Left renal pelvis (tissue), 4 donors: ENCODE measurements around the gene TPM2. TPM values are rescaled to one million over a fixed set of nuclear protein-coding genes. Genes with fewer than 3 reads are reported as not detected.
A peak's percentile ranks its signal among the peaks of the same experiment; 100 is the strongest.

Experiments
- DNase-seq, 4 donors: peaks; one replicate each; pipeline ENCODE4 v3.0.0-alpha.2; 2013; ENCODE audit warnings: low read depth in 4 of 4, low spot score in 3 of 4
- polyA plus RNA-seq, 4 donors: library from polyadenylated mRNA; unstranded; fragments of 120-200 nt; gene quantifications; one replicate each; pipeline ENCODE4 v1.2.1, GENCODE V29; 2013; ENCODE audit not compliant: insufficient read length in 4 of 4

Gene TPM2
- polyA plus RNA-seq, 4 donors: 150 to 285 (median 184) TPM

DNA sequence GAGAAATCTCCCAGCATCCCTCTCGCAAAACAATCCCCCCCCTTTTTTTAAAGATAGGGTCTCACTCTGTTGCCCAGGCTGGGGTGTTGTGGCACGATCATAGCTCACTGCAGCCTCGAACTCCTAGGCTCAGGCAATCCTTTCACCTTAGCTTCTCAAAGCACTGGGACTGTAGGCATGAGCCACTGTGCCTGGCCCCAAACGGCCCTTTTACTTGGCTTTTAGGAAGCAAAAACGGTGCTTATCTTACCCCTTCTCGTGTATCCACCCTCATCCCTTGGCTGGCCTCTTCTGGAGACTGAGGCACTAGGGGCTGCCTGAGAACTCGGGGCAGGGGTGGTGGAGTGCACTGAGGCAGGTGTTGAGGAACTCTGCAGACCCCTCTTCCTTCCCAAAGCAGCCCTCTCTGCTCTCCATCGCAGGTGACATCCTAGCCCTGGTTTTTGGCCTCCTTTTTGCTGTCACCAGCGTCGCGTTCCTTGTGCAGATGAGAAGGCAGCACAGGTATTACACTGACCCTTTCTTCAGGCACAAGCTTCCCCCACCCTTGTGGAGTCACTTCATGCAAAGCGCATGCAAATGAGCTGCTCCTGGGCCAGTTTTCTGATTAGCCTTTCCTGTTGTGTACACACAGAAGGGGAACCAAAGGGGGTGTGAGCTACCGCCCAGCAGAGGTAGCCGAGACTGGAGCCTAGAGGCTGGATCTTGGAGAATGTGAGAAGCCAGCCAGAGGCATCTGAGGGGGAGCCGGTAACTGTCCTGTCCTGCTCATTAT, 9.2 kb downstream of the TPM2 start:
- no peak for DNase-seq

DNA sequence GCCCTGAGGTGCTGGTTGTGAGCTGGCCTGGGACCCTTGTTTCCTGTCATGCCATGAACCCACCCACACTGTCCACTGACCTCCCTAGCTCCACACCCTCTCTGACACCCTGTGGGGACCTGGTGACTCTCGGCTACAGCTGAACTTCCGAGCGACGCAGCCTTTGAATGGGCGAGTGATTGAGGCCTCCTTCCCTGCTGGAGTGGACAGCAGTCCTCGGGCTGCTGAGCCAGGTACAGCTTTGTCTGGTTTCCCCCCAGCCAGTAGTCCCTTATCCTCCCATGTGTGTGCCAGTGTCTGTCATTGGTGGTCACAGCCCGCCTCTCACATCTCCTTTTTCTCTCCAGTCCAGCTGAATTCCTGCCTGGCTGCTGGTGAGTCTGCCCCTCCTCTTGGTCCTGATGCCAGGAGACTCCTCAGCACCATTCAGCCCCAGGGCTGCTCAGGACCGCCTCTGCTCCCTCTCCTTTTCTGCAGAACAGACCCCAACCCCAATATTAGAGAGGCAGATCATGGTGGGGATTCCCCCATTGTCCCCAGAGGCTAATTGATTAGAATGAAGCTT, 9.9 kb downstream of the TPM2 start:
- DNase-seq: no peak

DNA sequence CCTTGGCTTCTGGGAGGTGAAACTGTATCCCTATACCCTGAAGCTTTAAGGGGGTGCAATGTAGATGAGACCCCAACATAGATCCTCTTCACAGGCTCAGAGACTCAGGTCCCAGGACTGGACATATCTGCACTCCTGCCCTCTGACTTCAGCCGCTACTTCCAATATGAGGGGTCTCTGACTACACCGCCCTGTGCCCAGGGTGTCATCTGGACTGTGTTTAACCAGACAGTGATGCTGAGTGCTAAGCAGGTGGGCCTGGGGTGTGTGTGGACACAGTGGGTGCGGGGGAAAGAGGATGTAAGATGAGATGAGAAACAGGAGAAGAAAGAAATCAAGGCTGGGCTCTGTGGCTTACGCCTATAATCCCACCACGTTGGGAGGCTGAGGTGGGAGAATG, 10.6 kb downstream of the TPM2 start:
- DNase-seq: no peak

DNA sequence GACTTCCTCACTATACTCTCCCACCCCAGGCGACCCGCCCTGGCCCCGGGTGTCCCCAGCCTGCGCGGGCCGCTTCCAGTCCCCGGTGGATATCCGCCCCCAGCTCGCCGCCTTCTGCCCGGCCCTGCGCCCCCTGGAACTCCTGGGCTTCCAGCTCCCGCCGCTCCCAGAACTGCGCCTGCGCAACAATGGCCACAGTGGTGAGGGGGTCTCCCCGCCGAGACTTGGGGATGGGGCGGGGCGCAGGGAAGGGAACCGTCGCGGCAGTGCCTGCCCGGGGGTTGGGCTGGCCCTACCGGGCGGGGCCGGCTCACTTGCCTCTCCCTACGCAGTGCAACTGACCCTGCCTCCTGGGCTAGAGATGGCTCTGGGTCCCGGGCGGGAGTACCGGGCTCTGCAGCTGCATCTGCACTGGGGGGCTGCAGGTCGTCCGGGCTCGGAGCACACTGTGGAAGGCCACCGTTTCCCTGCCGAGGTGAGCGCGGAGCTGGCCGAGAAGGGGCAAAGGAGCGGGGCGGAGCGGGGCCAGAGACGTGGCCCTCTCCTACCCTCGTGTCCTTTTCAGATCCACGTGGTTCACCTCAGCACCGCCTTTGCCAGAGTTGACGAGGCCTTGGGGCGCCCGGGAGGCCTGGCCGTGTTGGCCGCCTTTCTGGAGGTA, 13.9 kb downstream of the TPM2 start:
- DNase-seq: peak in 1 of 4 donors; percentile 64

DNA sequence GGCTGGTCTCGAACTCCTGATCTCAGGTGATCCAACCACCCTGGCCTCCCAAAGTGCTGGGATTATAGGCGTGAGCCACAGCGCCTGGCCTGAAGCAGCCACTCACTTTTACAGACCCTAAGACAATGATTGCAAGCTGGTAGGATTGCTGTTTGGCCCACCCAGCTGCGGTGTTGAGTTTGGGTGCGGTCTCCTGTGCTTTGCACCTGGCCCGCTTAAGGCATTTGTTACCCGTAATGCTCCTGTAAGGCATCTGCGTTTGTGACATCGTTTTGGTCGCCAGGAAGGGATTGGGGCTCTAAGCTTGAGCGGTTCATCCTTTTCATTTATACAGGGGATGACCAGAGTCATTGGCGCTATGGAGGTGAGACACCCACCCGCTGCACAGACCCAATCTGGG, 14.5 kb downstream of the TPM2 start:
- no peak for DNase-seq

DNA sequence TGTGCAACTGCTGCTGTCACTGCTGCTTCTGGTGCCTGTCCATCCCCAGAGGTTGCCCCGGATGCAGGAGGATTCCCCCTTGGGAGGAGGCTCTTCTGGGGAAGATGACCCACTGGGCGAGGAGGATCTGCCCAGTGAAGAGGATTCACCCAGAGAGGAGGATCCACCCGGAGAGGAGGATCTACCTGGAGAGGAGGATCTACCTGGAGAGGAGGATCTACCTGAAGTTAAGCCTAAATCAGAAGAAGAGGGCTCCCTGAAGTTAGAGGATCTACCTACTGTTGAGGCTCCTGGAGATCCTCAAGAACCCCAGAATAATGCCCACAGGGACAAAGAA, 15.7 kb downstream of the TPM2 start:
- no peak for DNase-seq

DNA sequence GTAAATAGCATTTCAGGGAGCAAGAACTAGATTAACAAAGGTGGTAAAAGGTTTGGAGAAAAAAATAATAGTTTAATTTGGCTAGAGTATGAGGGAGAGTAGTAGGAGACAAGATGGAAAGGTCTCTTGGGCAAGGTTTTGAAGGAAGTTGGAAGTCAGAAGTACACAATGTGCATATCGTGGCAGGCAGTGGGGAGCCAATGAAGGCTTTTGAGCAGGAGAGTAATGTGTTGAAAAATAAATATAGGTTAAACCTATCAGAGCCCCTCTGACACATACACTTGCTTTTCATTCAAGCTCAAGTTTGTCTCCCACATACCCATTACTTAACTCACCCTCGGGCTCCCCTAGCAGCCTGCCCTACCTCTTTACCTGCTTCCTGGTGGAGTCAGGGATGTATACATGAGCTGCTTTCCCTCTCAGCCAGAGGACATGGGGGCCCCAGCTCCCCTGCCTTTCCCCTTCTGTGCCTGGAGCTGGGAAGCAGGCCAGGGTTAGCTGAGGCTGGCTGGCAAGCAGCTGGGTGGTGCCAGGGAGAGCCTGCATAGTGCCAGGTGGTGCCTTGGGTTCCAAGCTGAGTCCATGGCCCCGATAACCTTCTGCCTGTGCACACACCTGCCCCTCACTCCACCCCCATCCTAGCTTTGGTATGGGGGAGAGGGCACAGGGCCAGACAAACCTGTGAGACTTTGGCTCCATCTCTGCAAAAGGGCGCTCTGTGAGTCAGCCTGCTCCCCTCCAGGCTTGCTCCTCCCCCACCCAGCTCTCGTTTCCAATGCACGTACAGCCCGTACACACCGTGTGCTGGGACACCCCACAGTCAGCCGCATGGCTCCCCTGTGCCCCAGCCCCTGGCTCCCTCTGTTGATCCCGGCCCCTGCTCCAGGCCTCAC, 16.3 kb downstream of the TPM2 start, which contains the start of gene CA9:
Gene CA9, plus strand, starts transcription at position 797 of the 893 bp plus-strand sequence. Its CDS starts 32 bp downstream, at position 829.
- DNase-seq: no peak

DNA sequence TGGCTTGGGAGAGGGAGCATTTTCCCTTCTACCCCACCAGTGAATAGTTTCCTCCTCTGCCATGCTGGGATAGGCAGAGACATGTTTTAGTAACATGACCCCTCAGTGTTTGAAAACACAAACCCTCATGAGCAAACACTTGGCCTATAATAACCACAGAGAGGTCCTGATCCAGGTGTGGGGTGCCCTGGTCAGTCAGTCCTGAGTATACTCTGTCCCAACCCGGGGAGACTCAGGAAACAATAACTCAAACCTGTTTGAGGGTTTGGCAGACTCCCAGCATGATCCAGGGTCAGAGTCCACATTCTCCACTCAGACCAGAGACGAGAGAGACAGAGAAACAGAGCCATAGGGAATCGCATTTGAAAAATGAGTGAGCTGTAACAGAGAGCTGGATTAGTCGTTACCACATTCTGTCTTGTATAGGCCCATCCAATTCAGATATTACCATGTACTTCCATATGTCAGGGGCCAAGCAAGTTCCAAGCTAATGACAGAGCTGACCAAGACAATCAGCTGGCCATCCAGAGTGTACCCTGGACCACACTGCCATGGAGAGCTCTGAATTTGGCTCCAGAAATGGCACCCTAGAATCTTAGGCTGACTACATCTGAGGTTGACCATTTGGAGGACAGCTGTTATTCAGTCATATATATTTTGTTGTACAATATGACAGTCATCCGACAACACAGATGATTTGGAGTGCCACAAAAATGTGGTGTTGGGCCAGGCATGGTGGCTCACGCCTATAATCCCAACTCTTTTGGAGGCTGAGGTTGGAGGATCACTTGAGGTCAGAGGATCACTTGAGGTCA, 20.2 kb downstream of the TPM2 start:
- no peak for DNase-seq

DNA sequence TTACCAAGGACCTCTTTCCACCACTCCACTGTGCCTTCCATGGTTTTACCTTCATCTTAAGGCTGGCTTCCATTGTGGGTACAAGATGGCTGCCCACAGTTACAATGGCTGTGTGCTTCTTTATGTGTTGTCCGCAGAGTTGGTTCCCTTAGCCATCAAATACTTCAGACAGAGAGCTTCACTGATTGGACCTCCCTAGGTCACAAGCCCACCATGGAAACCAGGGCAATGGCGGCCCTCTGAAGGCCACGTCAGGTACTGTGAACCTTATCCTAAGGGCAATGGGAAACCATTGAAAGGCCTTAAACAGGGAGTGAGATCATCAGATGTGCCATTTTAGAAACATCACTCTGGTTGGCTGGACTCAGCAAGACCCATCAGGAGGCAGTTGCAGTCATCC, 21.8 kb downstream of the TPM2 start:
- DNase-seq: no peak

DNA sequence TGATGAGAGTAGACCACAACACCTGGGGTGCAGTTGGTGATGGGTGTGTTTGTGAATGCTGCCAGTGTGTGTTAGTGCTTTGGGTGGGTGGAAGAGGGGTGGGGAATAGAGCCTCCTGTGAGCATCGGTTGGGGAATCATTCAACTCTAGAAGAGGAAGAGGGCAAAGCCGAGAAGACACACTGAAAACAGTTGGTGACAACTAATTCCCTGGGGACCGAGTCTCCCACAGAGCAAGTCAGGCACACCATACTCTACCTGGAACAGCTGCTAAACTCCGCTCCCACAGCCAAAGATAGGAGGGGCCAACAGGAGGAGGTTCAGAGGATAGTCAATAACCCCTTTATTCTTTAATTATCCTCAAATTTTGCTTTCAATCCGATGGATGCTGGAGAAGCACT, 23.2 kb downstream of the TPM2 start:
- DNase-seq: no peak

DNA sequence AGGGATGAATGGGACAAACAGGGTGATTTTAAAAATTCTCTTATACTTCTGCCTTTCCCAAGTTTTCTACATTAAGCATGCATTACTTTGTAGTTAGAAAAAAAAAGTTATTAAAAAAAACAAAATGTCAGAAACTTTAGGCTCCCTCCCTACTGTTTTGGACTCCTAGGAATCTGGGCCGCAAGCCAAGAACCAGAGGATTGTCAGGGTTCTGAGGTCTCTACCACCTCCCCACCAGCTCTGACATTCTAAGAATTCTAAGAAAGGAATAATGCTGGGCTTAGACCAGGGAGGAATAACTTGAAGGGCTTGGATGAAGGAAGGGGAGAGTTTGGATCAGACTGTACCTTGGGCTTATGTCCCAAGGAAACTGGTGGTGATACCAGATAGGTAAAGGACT, 23.7 kb downstream of the TPM2 start:
- no peak for DNase-seq

DNA sequence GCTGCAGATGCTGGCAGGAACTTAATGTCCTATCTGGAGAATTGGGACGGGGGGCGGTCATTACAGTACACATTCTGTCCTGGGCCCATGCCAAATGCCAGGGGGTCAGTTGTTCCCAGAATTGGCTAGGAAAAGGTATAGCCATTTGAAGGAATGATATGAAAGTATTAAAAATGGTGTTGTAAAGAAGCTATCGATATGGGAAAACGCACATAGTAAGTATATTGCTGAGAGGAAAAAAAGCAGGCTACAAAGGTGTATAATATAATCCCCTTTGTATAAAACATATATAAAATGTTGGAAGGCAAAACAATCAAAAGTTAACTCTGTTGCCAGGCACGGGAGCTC, 24.3 kb downstream of the TPM2 start:
- no peak for DNase-seq

DNA sequence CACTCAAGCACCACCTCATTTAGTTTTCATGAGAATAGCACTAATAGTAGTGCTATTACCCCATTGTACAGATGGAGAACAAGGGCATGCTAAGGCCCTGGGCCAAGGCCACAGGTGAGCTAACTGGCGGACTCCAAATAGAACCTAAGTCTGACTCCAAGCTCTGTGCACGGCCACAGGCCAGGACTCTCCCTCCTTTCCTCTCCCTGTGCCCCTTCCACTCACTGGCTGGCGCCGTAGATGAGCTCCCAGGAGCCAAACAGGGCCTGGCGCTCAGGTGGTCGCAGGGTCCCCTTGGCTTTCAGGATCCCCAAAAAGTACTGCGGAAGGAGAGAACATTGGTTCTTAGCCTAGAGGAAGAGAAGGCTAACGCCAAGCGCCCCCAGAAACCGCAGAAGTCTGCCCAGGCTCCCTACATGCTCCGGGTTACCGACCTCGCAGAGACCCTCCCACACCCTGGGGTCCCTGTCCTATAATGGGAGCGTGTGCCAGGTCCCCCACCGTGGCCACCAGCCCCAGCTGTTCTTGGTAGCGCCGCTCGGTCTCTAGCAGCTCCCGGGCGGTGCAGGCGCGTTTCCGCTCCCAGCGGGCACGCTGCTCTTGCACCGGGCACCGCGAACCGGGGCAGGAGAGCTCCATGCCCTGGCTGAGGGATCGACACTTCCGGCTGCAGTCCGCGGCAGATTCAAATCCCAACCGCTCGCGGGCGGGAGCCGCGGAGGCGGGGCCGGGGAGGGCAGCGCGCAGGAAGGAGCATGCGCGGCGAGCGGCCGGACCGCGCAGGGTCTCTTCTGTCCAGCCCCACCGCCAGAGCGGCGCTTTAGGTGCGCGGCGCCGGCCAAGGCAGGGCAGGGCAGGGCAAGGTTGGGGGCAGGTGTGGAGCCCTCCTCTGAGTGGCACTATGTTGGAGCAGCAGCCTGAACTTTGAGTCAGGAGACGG, 24.9 kb downstream of the TPM2 start, which contains the start of gene ARHGEF39:
Gene ARHGEF39, minus strand, starts transcription at position 665 of the 940 bp plus-strand sequence. Its CDS starts 26 bp downstream, at position 639.
- peak; percentile 57 to 71 (median 70) for DNase-seq

DNA sequence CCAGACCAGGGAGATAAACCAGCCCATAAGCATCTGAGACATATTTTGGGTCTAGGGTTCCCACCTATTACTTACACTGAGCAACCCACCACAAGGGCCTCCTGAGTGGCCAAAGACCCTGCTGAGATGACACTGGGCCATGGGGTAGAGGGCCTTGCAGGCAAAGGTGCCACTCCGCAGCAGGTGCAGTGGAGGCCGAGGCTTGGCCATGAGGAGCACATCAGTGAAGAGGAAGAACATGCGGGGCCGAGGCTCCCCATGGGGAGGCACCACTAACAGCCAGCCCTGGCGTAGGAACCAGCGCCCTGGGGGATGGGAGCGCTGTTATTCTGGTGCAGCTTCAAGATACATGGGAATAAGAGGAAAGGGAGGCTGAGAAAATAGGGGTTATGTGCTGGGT, 27.3 kb downstream of the TPM2 start:
- DNase-seq: no peak

DNA sequence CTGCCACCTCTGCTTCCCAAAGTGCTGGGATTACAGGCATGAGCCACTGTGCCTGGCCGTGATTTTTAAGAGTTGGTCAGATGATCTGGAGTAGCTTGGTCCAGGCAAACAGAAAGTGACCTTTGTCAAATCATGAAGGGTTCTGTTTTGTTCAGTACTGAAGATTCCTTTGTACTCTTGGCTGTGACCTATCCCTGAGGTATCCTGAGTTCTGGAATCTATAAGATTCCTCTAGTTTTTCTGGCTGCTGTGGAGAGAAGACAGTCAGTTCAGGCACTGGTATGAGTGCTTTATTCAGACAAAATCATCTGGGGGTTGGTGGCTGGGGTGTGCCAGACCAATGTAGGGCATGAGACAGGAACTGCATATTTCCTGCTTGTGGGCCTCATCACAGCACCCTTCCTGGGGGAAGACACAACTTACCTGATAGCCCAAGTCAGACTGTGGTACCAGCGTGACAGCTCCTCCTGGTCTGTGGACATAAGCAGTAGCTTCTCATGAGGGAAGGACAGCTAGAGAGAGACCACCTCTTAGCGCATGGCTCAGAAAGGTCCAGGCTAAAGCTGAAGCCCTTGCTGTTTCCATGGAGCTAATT, 27.9 kb downstream of the TPM2 start:
- DNase-seq: no peak

DNA sequence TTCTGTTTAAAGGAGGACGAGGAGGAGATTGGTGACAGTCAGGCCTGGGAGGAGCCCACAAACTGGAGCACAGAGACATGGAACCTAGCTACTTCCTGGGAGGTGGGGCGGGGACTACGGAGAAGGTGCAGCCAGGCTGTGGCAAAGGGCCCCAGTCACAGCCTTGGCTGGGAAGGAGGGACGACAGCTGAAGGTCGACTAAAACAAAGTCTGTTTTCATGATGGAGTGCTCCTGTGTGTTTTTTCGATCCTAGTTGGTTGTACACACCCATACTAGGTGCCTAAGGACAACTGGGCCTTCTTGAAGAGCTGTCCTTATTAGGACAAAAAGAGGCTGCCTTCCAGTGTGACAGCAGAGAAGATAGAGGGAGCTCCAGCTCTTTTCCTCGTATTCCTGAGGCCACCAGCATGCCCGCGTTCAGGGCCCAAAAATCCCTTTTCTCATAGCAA, 28.7 kb downstream of the TPM2 start:
- no peak for DNase-seq

DNA sequence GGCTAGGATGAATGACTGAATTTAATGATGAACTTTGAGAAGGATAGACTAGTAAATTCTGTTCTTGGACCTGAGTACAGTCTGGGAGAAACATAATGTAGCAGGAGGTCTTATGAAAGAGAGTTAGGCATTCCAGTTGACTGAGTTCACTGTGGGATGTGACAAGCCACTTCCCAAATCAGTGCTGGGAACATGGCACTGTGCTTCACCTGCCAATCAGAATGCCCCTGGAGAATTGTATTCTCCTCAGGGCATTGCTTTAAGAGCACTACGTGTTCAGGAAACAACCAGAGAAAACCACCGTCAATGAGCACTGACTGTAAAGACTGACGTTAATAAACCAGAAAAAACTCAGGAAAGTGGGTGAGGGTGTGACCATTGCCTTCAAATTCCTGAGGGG, 30.4 kb downstream of the TPM2 start:
- DNase-seq: no peak

DNA sequence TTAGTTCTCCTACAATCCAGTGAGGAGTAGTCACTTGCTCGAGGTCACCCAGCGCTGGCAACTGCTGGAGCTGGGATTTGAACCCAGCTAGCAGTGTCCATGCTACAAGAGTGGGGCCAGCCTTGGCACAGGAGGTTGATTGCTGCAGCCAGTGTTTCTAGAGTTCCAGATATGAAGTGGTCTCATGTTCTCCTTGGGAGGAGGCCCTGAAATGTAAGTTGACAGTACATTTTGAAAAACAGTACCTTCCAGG, 30.8 kb downstream of the TPM2 start:
- no peak for DNase-seq
